ENCODE data around the gene PRAMEF17. TPM values are rescaled to one million over a fixed set of nuclear protein-coding genes. Genes with fewer than 3 reads are reported as not detected.
"Not testable (repeated sequence)": the region's sequence is repeated elsewhere in the genome, so short reads cannot be mapped to it uniquely, and the experiment has no call there.

The PRAMEF17 gene
- total RNA-seq, 1 experiment from 2014 or later = not detected

DNA sequence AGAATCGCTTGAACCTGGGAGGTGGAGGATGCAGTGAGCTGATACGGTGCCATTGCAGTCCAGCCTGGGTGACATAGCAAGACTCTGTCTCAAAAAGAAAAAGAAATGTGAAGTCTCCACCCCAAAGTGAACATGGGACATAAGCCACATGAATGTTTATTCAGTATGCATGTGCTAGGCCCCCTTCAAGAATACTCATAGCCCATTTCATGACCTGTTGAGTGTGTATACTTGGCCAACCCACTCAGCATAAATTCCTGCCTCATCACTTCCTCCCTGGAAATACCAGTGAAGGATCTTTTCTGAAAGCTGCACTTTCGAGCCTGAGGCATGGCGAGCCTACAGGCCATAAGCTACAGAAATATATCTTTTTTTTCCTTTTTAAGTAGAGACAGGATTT lies 24.5 kb upstream of the PRAMEF17 start:
- BruUV-seq (replicated peaks); H3K4me3 ChIP-seq (ENCODE audit: low read depth, low read length, poor library complexity, severe bottlenecking); POLR2A ChIA-PET (ENCODE audit: low non-redundant PET); intact Hi-C loops (cut with micrococcal nuclease; ENCODE audit: unreplicated experiment); DNase-seq (ENCODE audit: low spot score); H3K27ac ChIP-seq (ENCODE audit: low read depth, low read length, poor library complexity, severe bottlenecking); H3K27me3 ChIP-seq (replicated peaks; ENCODE audit: insufficient read depth, low read depth, low read length, poor library complexity); CTCF ChIA-PET; H3K36me3 ChIP-seq (ENCODE audit: insufficient read depth, low read length, poor library complexity, severe bottlenecking); H3K4me1 ChIP-seq (ENCODE audit: insufficient read depth, low read length, poor library complexity, severe bottlenecking); H3K9me3 ChIP-seq (ENCODE audit: low read depth, low read length, poor library complexity, severe bottlenecking): not testable (repeated sequence)

DNA sequence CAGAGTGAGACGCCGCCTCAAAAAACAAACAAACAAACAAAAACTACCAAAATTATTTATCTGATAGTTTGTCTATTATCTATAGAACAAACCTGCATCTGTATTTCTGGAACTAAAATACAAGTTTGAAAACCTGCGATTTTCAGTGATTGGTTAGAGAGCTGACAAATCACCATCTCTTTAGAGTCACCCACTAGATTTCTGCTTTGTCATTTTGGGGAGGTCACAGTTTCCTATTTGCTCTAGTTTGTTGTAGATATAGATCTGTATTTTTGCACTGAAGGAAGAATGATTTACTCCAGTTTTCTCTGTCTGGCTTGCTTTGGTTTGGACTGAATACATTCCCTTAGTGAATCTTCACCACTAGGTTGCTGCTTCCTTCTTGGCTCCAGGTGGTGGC lies 22.9 kb upstream of the PRAMEF17 start:
- H3K9me3 ChIP-seq (ENCODE audit: low read depth, low read length, poor library complexity, severe bottlenecking); H3K27me3 ChIP-seq (replicated peaks; ENCODE audit: insufficient read depth, low read depth, low read length, poor library complexity); H3K4me1 ChIP-seq (ENCODE audit: insufficient read depth, low read length, poor library complexity, severe bottlenecking); CTCF ChIA-PET; H3K27ac ChIP-seq (ENCODE audit: low read depth, low read length, poor library complexity, severe bottlenecking); DNase-seq (ENCODE audit: low spot score); H3K36me3 ChIP-seq (ENCODE audit: insufficient read depth, low read length, poor library complexity, severe bottlenecking); BruUV-seq (replicated peaks); intact Hi-C loops (cut with micrococcal nuclease; ENCODE audit: unreplicated experiment); POLR2A ChIA-PET (ENCODE audit: low non-redundant PET); H3K4me3 ChIP-seq (ENCODE audit: low read depth, low read length, poor library complexity, severe bottlenecking): not testable (repeated sequence)

DNA sequence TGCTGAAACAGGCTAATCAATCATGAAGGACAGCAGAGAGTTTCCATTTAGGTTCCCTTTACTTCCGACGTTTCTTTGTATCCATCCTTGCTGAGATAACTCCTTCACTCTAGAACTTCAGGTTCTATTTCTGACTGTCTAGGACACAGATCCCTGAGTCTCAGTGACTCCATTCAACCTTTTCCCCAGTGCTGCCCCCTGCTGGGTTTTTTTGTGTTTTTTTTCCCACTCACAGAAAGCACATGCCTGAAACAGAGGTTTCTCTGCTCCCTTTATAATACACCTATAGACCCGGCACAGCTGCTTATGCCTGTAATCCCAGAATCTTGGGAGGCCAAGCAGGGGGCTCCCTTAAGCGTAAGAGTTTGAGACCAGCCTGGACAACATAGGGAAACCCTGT lies 20.9 kb upstream of the PRAMEF17 start:
- CTCF ChIA-PET; H3K27me3 ChIP-seq (replicated peaks; ENCODE audit: insufficient read depth, low read depth, low read length, poor library complexity); intact Hi-C loops (cut with micrococcal nuclease; ENCODE audit: unreplicated experiment); BruUV-seq (replicated peaks); H3K36me3 ChIP-seq (ENCODE audit: insufficient read depth, low read length, poor library complexity, severe bottlenecking); H3K4me3 ChIP-seq (ENCODE audit: low read depth, low read length, poor library complexity, severe bottlenecking); POLR2A ChIA-PET (ENCODE audit: low non-redundant PET); H3K9me3 ChIP-seq (ENCODE audit: low read depth, low read length, poor library complexity, severe bottlenecking); H3K4me1 ChIP-seq (ENCODE audit: insufficient read depth, low read length, poor library complexity, severe bottlenecking); H3K27ac ChIP-seq (ENCODE audit: low read depth, low read length, poor library complexity, severe bottlenecking): not testable (repeated sequence)
- DNase-seq (ENCODE audit: low spot score) = peak; percentile 44
- TF ChIP-seq, protein P1, sequence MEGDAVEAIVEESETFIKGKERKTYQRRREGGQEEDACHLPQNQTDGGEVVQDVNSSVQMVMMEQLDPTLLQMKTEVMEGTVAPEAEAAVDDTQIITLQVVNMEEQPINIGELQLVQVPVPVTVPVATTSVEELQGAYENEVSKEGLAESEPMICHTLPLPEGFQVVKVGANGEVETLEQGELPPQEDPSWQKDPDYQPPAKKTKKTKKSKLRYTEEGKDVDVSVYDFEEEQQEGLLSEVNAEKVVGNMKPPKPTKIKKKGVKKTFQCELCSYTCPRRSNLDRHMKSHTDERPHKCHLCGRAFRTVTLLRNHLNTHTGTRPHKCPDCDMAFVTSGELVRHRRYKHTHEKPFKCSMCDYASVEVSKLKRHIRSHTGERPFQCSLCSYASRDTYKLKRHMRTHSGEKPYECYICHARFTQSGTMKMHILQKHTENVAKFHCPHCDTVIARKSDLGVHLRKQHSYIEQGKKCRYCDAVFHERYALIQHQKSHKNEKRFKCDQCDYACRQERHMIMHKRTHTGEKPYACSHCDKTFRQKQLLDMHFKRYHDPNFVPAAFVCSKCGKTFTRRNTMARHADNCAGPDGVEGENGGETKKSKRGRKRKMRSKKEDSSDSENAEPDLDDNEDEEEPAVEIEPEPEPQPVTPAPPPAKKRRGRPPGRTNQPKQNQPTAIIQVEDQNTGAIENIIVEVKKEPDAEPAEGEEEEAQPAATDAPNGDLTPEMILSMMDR (conservative IDR thresholded peaks at IDR 0.05; ENCODE audit: low read depth, low read length) = peak; percentile 29; the same call in 1 of the 2 replicates

DNA sequence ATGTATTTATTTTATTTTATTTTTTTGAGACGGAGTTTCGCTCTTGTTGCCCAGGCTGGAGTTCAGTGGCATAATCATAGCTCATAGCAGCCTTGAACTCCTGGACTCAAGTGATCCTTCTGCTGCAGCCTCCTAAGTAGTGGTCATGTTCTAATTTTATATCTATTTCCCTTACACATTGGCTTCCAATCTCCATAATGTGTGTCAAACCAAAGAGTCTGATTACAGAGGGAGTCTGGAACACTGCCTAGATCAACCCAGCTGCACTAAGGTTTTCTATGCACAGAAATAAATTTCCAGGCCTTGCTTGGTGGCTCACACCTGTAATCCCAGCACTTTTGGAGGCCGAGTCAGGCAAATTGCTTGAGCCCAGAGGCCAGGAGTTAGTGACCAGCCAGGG lies 10.4 kb upstream of the PRAMEF17 start:
- POLR2A ChIA-PET (ENCODE audit: low non-redundant PET); CTCF ChIA-PET; DNase-seq (ENCODE audit: low spot score); H3K27ac ChIP-seq (ENCODE audit: low read depth, low read length, poor library complexity, severe bottlenecking); H3K36me3 ChIP-seq (ENCODE audit: insufficient read depth, low read length, poor library complexity, severe bottlenecking); H3K9me3 ChIP-seq (ENCODE audit: low read depth, low read length, poor library complexity, severe bottlenecking); H3K4me3 ChIP-seq (ENCODE audit: low read depth, low read length, poor library complexity, severe bottlenecking); H3K4me1 ChIP-seq (ENCODE audit: insufficient read depth, low read length, poor library complexity, severe bottlenecking); H3K27me3 ChIP-seq (replicated peaks; ENCODE audit: insufficient read depth, low read depth, low read length, poor library complexity); BruUV-seq (replicated peaks): not testable (repeated sequence)
- intact Hi-C loops (cut with micrococcal nuclease; ENCODE audit: unreplicated experiment) = loop anchor here (10.0 kb wide), 1 partner anchor 56 kb away; no protein-coding TSS in a partner anchor

DNA sequence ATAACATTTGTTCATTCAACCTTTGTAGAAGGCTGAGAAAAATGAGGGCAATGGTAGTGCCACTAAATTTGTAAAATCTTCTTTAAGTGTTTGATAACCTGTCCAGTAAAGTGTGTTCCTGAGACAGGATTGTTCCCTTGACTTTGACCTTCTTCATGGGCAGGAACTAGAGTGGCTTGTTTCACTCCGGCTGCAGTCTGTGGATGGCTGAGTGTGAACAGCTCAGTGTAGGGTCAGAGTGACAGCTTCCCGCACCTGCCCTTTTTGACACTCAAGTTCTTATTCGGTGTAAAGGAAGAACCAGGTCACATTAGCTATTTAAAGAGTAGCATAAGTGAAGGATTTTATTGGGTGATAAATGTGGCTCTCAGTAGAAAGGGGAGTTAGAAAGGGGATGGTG lies 9.1 kb upstream of the PRAMEF17 start:
- POLR2A ChIA-PET (ENCODE audit: low non-redundant PET); BruUV-seq (replicated peaks); CTCF ChIA-PET: not testable (repeated sequence)

DNA sequence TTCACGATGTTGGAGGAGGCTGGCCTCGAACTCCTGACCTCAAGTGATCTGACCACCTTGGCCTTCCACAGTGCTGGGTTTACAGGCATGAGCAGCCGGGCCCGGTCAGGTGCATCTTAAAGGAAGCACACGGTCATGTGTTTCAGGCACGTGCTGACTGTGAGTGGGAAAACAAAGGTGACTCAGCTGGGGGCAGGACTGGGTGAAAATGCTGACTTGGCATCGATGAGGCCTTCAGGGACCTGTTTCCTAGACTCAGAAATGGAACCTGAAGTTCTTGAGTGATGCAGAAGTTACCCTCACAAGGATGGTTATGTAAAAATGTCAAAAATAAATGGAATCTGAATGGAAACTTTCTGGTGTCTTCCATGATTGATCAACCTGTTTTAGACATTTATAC lies 3.6 kb downstream of the PRAMEF17 start:
- H3K9me3 ChIP-seq (ENCODE audit: low read depth, low read length, poor library complexity, severe bottlenecking); H3K27ac ChIP-seq (ENCODE audit: low read depth, low read length, poor library complexity, severe bottlenecking); BruUV-seq (replicated peaks); H3K4me3 ChIP-seq (ENCODE audit: low read depth, low read length, poor library complexity, severe bottlenecking); H3K4me1 ChIP-seq (ENCODE audit: insufficient read depth, low read length, poor library complexity, severe bottlenecking); H3K36me3 ChIP-seq (ENCODE audit: insufficient read depth, low read length, poor library complexity, severe bottlenecking); intact Hi-C loops (cut with micrococcal nuclease; ENCODE audit: unreplicated experiment); H3K27me3 ChIP-seq (replicated peaks; ENCODE audit: insufficient read depth, low read depth, low read length, poor library complexity); POLR2A ChIA-PET (ENCODE audit: low non-redundant PET); DNase-seq (ENCODE audit: low spot score); CTCF ChIA-PET: not testable (repeated sequence)

More for the DNA sequence above, 9.1 kb upstream of the PRAMEF17 start:
- H3K27me3 ChIP-seq (replicated peaks; ENCODE audit: insufficient read depth, low read depth, low read length, poor library complexity); H3K4me3 ChIP-seq (ENCODE audit: low read depth, low read length, poor library complexity, severe bottlenecking); H3K4me1 ChIP-seq (ENCODE audit: insufficient read depth, low read length, poor library complexity, severe bottlenecking); H3K36me3 ChIP-seq (ENCODE audit: insufficient read depth, low read length, poor library complexity, severe bottlenecking); H3K27ac ChIP-seq (ENCODE audit: low read depth, low read length, poor library complexity, severe bottlenecking); DNase-seq (ENCODE audit: low spot score); intact Hi-C loops (cut with micrococcal nuclease; ENCODE audit: unreplicated experiment); H3K9me3 ChIP-seq (ENCODE audit: low read depth, low read length, poor library complexity, severe bottlenecking): not testable (repeated sequence)

DNA sequence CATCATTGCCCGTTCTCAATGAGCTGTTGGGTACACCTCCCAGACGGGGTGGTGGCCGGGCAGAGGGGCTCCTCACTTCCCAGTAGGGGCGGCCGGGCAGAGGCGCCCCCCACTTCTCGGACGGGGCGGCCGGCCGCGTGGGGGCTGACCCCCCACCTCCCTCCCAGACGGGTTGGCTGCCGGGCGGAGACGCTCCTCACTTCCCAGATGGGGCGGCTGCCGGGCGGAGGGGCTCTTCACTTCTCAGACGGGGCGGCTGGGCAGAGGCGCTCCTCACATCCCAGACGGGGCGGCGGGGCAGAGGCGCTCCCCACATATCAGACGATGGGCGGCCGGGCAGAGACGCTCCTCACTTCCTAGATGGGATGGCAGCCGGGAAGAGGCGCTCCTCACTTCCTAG lies 5.3 kb downstream of the PRAMEF17 start:
- BruUV-seq (replicated peaks); CTCF ChIA-PET: not testable (repeated sequence)

More for the DNA sequence above, 5.3 kb downstream of the PRAMEF17 start:
- H3K36me3 ChIP-seq (ENCODE audit: insufficient read depth, low read length, poor library complexity, severe bottlenecking); intact Hi-C loops (cut with micrococcal nuclease; ENCODE audit: unreplicated experiment); H3K4me3 ChIP-seq (ENCODE audit: low read depth, low read length, poor library complexity, severe bottlenecking); H3K4me1 ChIP-seq (ENCODE audit: insufficient read depth, low read length, poor library complexity, severe bottlenecking); H3K27me3 ChIP-seq (replicated peaks; ENCODE audit: insufficient read depth, low read depth, low read length, poor library complexity); H3K9me3 ChIP-seq (ENCODE audit: low read depth, low read length, poor library complexity, severe bottlenecking); DNase-seq (ENCODE audit: low spot score); H3K27ac ChIP-seq (ENCODE audit: low read depth, low read length, poor library complexity, severe bottlenecking); POLR2A ChIA-PET (ENCODE audit: low non-redundant PET): not testable (repeated sequence)
